CD8-positive, alpha-beta memory T cell (primary cell): ENCODE data around the gene POU2AF1. TPM values are rescaled to one million over a fixed set of nuclear protein-coding genes. Genes with fewer than 3 reads are reported as not detected.

Source experiments
- CTCF ChIA-PET: fragments of 350-600 bp; sonication (Branson Sonifier 250); formaldehyde crosslinking; loops from one replicate; lab custom pipeline; 2021; ENCODE audit warnings: antibody characterized with exemption; lab: Charles Lee
- POLR2A ChIA-PET: fragments of 350-600 bp; sonication (Branson Sonifier 250); formaldehyde crosslinking; loops from one replicate; lab custom pipeline; 2021; ENCODE audit warnings: antibody characterized with exemption; lab: Charles Lee
- DNase-seq, 5 donors: peaks; one replicate each; pipeline versions ENCODE4 v3.0.0 to v3.0.0-alpha.2; 2020 to 2022; ENCODE audit warnings: mixed read lengths in 1 of 5
- H3K27ac ChIP-seq: one replicate; pipeline ENCODE4 v1.7.0; 2013; ENCODE audit warnings: low read depth, mild to moderate bottlenecking, low read length, moderate library complexity
- H3K27me3 ChIP-seq: 2 replicates; pipeline ENCODE4 v1.7.0; 2013; ENCODE audit warnings: low read length, mild to moderate bottlenecking; ENCODE audit not compliant: insufficient read depth, poor library complexity, severe bottlenecking
- H3K36me3 ChIP-seq: 2 replicates; pipeline ENCODE4 v1.7.0; 2013; ENCODE audit warnings: mild to moderate bottlenecking, low read length, moderate library complexity; ENCODE audit not compliant: insufficient read depth
- H3K4me1 ChIP-seq: 2 replicates; pipeline ENCODE4 v1.7.0; 2013; ENCODE audit warnings: mild to moderate bottlenecking, low read length, moderate library complexity; ENCODE audit not compliant: insufficient read depth
- H3K4me3 ChIP-seq: 2 replicates; pipeline ENCODE4 v1.7.0; 2013; ENCODE audit warnings: mild to moderate bottlenecking, low read length
- H3K9me3 ChIP-seq: 2 replicates; pipeline ENCODE4 v1.7.0; 2013; ENCODE audit warnings: mild to moderate bottlenecking, low read length
- H3K27ac Mint-ChIP-seq, 8 donors: one replicate each; pipeline ENCODE4 v1.8.0; 2020 to 2021; ENCODE audit warnings: mixed read lengths in 8 of 8, mild to moderate bottlenecking in 6 of 8, inconsistent platforms in 3 of 8, moderate library complexity in 3 of 8
- H3K27me3 Mint-ChIP-seq, 2 donors: one replicate each; pipeline ENCODE4 v1.8.0; 2020 to 2021; ENCODE audit warnings: mixed read lengths in 2 of 2, mild to moderate bottlenecking in 1 of 2, moderate library complexity in 1 of 2
- H3K36me3 Mint-ChIP-seq, 3 donors: one replicate each; pipeline ENCODE4 v1.8.0; 2020 to 2021; ENCODE audit warnings: mixed read lengths in 3 of 3, inconsistent platforms in 1 of 3, mild to moderate bottlenecking in 1 of 3
- H3K4me1 Mint-ChIP-seq, 3 donors: one replicate each; pipeline ENCODE4 v1.8.0; 2020 to 2021; ENCODE audit warnings: mixed read lengths in 3 of 3, inconsistent platforms in 1 of 3, mild to moderate bottlenecking in 1 of 3
- H3K4me3 Mint-ChIP-seq, 7 donors: one replicate each; pipeline ENCODE4 v1.8.0; 2020 to 2021; ENCODE audit warnings: mixed read lengths in 7 of 7, mild to moderate bottlenecking in 6 of 7, moderate library complexity in 4 of 7, inconsistent platforms in 2 of 7
- H3K9me3 Mint-ChIP-seq, 5 donors: one replicate each; pipeline ENCODE4 v1.8.0; 2020 to 2022; ENCODE audit warnings: mixed read lengths in 5 of 5, mild to moderate bottlenecking in 3 of 5, moderate library complexity in 2 of 5, inconsistent platforms in 1 of 5
- polyA plus RNA-seq: library from polyadenylated mRNA; unstranded; fragments of 300-500 nt; fragmentation: Illumina TruSeq; gene quantifications from one replicate; pipeline ENCODE4 v1.2.3, GENCODE V29; 2021
- total RNA-seq, 2 experiments: library from RNA; stranded (reverse); gene quantifications; one replicate each; pipeline ENCODE4 v1.2.3, GENCODE V29; 2021

POU2AF1 gene
- total and polyA plus RNA-seq, 3 experiments from 2014 or later, result 1.5 to 2.3 TPM; not detected in 1

GRCh38 chr11:111302298-111302697, 76.8 kb downstream of the POU2AF1 start:
- no peaks in the 10 kb centered on the region for H3K36me3 Mint-ChIP-seq
- H3K27ac Mint-ChIP-seq, result no peak overlapping the region
- H3K4me1 ChIP-seq, result no peaks in the 10 kb centered on the region
- POLR2A ChIA-PET, result no interaction called here
- no peaks in the 10 kb centered on the region for H3K36me3 ChIP-seq
- no peak overlapping the region for H3K4me3 Mint-ChIP-seq
- CTCF ChIA-PET, result no interaction called here
- no peaks in the 10 kb centered on the region for H3K9me3 Mint-ChIP-seq
- H3K27me3 Mint-ChIP-seq, result peaks cover 22 to 60% of the 10 kb centered on the region in 2 donors
- H3K9me3 ChIP-seq, result no peaks in the 10 kb centered on the region
- DNase-seq, result no peak
- peaks cover 3% of the 10 kb centered on the region for H3K27me3 ChIP-seq
- no peak overlapping the region for H3K27ac ChIP-seq
- H3K4me1 Mint-ChIP-seq, result peaks cover 0 to 5% (median 0%) of the 10 kb centered on the region in 3 donors
- no peak overlapping the region for H3K4me3 ChIP-seq

Other genes with a start within 250 kb of the POU2AF1 start
- gene POU2AF2, start 133.6 kb downstream of the POU2AF1 start, total RNA-seq, result not detected
- not detected for gene POU2AF2, start 133.6 kb downstream of the POU2AF1 start, polyA plus RNA-seq
- not detected for gene POU2AF3, start 80.7 kb downstream of the POU2AF1 start, total RNA-seq
- gene POU2AF3, start 80.7 kb downstream of the POU2AF1 start, polyA plus RNA-seq, result not detected
- not detected for gene BTG4, start 133.1 kb upstream of the POU2AF1 start, total RNA-seq
- gene BTG4, start 133.1 kb upstream of the POU2AF1 start, polyA plus RNA-seq, result not detected
- gene HOATZ, start 135.5 kb upstream of the POU2AF1 start, total RNA-seq, result not detected
- not detected for gene HOATZ, start 135.5 kb upstream of the POU2AF1 start, polyA plus RNA-seq
- 1 to 10 TPM in 1 of 2 experiments, under 1 TPM in 1; 0.85 to 1.4 TPM for gene LAYN, start 161.4 kb upstream of the POU2AF1 start, total RNA-seq
- gene LAYN, start 161.4 kb upstream of the POU2AF1 start, polyA plus RNA-seq, result 0.21 TPM
- gene SIK2, start 223.2 kb upstream of the POU2AF1 start, total RNA-seq, result 10 to 100 TPM in 1 of 2 experiments, 1 to 10 TPM in 1; 8.8 to 10.3 TPM
- gene SIK2, start 223.2 kb upstream of the POU2AF1 start, polyA plus RNA-seq, result 0.48 TPM